Endothelial cell of umbilical vein (primary cell): ENCODE data around the gene NXF1.

ENCODE experiments used
- CTCF ChIP-seq, 2 donors: IDR thresholded peaks; 1 replicate in 1 of 2; 2 replicates in 1 of 2; pipeline ENCODE4 v1.5.1; 2011; ENCODE audit warnings: low read length in 2 of 2, mild to moderate bottlenecking in 2 of 2, moderate library complexity in 2 of 2, control low read depth in 1 of 2, inconsistent platforms in 1 of 2, low read depth in 1 of 2; ENCODE audit not compliant: insufficient read depth in 1 of 2; ENCODE audit errors: extremely low read depth in 1 of 2
- EZH2 ChIP-seq: IDR thresholded peaks from 2 replicates; pipeline ENCODE4 v1.6.1; 2012; ENCODE audit warnings: borderline replicate concordance, low read depth, mild to moderate bottlenecking, moderate library complexity, low read length, inconsistent platforms; ENCODE audit not compliant: severe bottlenecking
- FOS ChIP-seq: IDR thresholded peaks from 2 replicates; pipeline ENCODE4 v1.6.1; 2011; ENCODE audit warnings: mild to moderate bottlenecking, low read length, moderate library complexity, borderline replicate concordance; ENCODE audit not compliant: insufficient read depth
- GATA2 ChIP-seq: IDR thresholded peaks from 2 replicates; pipeline ENCODE4 v1.7.0; 2011; ENCODE audit warnings: low read depth, mild to moderate bottlenecking, moderate library complexity, mixed read lengths, low read length; ENCODE audit not compliant: insufficient read length, insufficient read depth
- MAX ChIP-seq: IDR thresholded peaks from 2 replicates; pipeline ENCODE4 v1.6.1; 2011; ENCODE audit not compliant: insufficient read depth, insufficient read length
- POLR2A ChIP-seq: IDR thresholded peaks from 2 replicates; pipeline ENCODE4 v1.6.1; 2012; ENCODE audit warnings: low read depth, mild to moderate bottlenecking, control low read depth, low read length
- POLR2AphosphoS5 ChIP-seq: IDR thresholded peaks from 2 replicates; pipeline ENCODE4 v1.6.1; 2012; ENCODE audit warnings: low read depth, mild to moderate bottlenecking, control low read depth, low read length, moderate library complexity; ENCODE audit not compliant: insufficient read depth

GRCh38 chr11:62846177-62846576, 40.9 kb upstream of the NXF1 start:
- no peak for TF ChIP-seq POLR2A
- TF ChIP-seq CTCF (IDR thresholded peaks at IDR 0.05; ENCODE audit: extremely low read depth in 1 of 2, insufficient read depth in 1 of 2, low read depth in 1 of 2, low read length in 2 of 2) = no peak
- TF ChIP-seq EZH2 = no peak
- no peak for TF ChIP-seq MAX
- TF ChIP-seq FOS = no peak
- no peak for TF ChIP-seq GATA2
- no peak for TF ChIP-seq POLR2AphosphoS5
